Measurements from ENCODE around the gene FAM184A.

GRCh38 chr6:119036081-119036480 lies 42.4 kb downstream of the FAM184A start:
- no peak for TF ChIP-seq CTCF (IDR thresholded peaks at IDR 0.05 in 4 of 5, conservative IDR thresholded peaks at IDR 0.05 in 1 of 5)
- no peak for TF ChIP-seq POLR2A (IDR thresholded peaks at IDR 0.05)

Measured in gastrocnemius medialis (tissue), 4 donors.